Keratinocyte (primary cell): ENCODE measurements around the gene DLG1. TPM values are rescaled to one million over a fixed set of nuclear protein-coding genes. Genes with fewer than 3 reads are reported as not detected.

Experiments used
- DNase-seq: peaks from one replicate; pipeline ENCODE4 v3.0.0-alpha.2; 2011; ENCODE audit warnings: low read depth, missing footprints, low spot score
- FAIRE-seq: peaks from 2 replicates; lab custom pipeline; 2011; peaks lifted over from hg19 to GRCh38; lab: Jason Lieb, UNC
- H2AFZ ChIP-seq: 2 replicates; pipeline ENCODE4 v1.6.0; 2012; ENCODE audit warnings: low read length, control low read depth, inconsistent platforms; ENCODE audit not compliant: control insufficient read depth
- H3K27ac ChIP-seq: 2 replicates; pipeline ENCODE4 v1.5.1; 2011; ENCODE audit warnings: low read length; ENCODE audit not compliant: control insufficient read depth, insufficient read depth
- H3K27me3 ChIP-seq: 3 replicates; pipeline ENCODE4 v1.6.0; 2011; ENCODE audit warnings: low read length; ENCODE audit not compliant: control insufficient read depth, insufficient read depth; ENCODE audit errors: extremely low read depth
- H3K36me3 ChIP-seq, 2 experiments: 2 replicates in 1 of 2; 3 replicates in 1 of 2; pipeline ENCODE4 v1.5.1; 2011; ENCODE audit warnings: low read length in 2 of 2, mild to moderate bottlenecking in 1 of 2; ENCODE audit not compliant: control insufficient read depth in 2 of 2, insufficient read depth in 2 of 2; ENCODE audit errors: extremely low read depth in 1 of 2
- H3K4me1 ChIP-seq: 3 replicates; pipeline ENCODE4 v1.5.1; 2011; ENCODE audit warnings: low read length; ENCODE audit not compliant: control insufficient read depth, insufficient read depth; ENCODE audit errors: extremely low read depth
- H3K4me2 ChIP-seq: 3 replicates; pipeline ENCODE4 v1.6.0; 2011; ENCODE audit warnings: low read depth, low read length; ENCODE audit not compliant: control insufficient read depth, insufficient read depth; ENCODE audit errors: extremely low read depth
- H3K4me3 ChIP-seq, 3 experiments: fragments of 200-600 bp in 1 of 3; sonication (generic) in 1 of 3; 2 replicates in 2 of 3; 3 replicates in 1 of 3; pipeline ENCODE4 v1.5.1; 2011 to 2016; ENCODE audit warnings: low read length in 3 of 3, mild to moderate bottlenecking in 3 of 3, control low read depth in 2 of 3, inconsistent platforms in 1 of 3, low read depth in 1 of 3, mixed read lengths in 1 of 3, mixed run types in 1 of 3, moderate library complexity in 1 of 3; ENCODE audit not compliant: control insufficient read depth in 2 of 3, insufficient read depth in 2 of 3; ENCODE audit errors: extremely low read depth in 1 of 3
- H3K79me2 ChIP-seq: 2 replicates; pipeline ENCODE4 v1.6.0; 2012; ENCODE audit warnings: low read length; ENCODE audit not compliant: control insufficient read depth, insufficient read depth
- H3K9ac ChIP-seq: 3 replicates; pipeline ENCODE4 v1.6.0; 2011; ENCODE audit warnings: low read length; ENCODE audit not compliant: control insufficient read depth, insufficient read depth; ENCODE audit errors: extremely low read depth
- H3K9me1 ChIP-seq: 3 replicates; pipeline ENCODE4 v1.6.0; 2011; ENCODE audit warnings: low read length; ENCODE audit not compliant: control insufficient read depth, insufficient read depth; ENCODE audit errors: extremely low read depth
- H3K9me3 ChIP-seq: 2 replicates; pipeline ENCODE4 v1.5.1; 2012; ENCODE audit warnings: low read depth, low read length; ENCODE audit not compliant: control insufficient read depth
- H4K20me1 ChIP-seq: 3 replicates; pipeline ENCODE4 v1.6.0; 2011; ENCODE audit warnings: low read length; ENCODE audit not compliant: control insufficient read depth, insufficient read depth; ENCODE audit errors: extremely low read depth
- EZH2 ChIP-seq: IDR thresholded peaks from one replicate; pipeline ENCODE4 v1.6.1; 2012; ENCODE audit warnings: inconsistent platforms, mild to moderate bottlenecking, low read length, moderate library complexity
- dilution Hi-C: fragments of 300-500 bp; cut with MboI; formaldehyde crosslinking; loops from one replicate; pipeline ENCODE4 v1.7.0; 2020; ENCODE audit warnings: low sequenced_read_pairs; ENCODE audit not compliant: extremely low pct_ligation_motif_present
- polyA plus RNA-seq, 5 experiments: library from polyadenylated mRNA; depleted of rRNA in 3 of 5; stranded (reverse) in 3 of 5; stranded (forward) in 1 of 5; unstranded in 1 of 5; fragments of >200 nt; gene quantifications; 1 replicate in 1 of 5; 2 replicates in 3 of 5; 3 replicates in 1 of 5; pipeline versions ENCODE4 v1.2.1 to v1.2.3, GENCODE V29; 2011 to 2012; ENCODE audit warnings: missing spikeins in 2 of 5, low read depth in 1 of 5, low replicate concordance in 1 of 5
- TF ChIP-seq, protein P1 (sequence below), 3 experiments: IDR thresholded peaks in 1 of 3; conservative IDR thresholded peaks in 1 of 3; optimal IDR thresholded peaks in 1 of 3; 2 replicates in 2 of 3; 3 replicates in 1 of 3; pipeline versions ENCODE3 to v1.5.1; 2011; ENCODE audit warnings: low read length in 3 of 3, mild to moderate bottlenecking in 3 of 3, moderate library complexity in 2 of 3, control low read depth in 1 of 3, inconsistent platforms in 1 of 3; ENCODE audit not compliant: insufficient read depth in 2 of 3; ENCODE audit errors: extremely low read depth in 1 of 3

Gene DLG1
- polyA plus RNA-seq, 1 donor (not counting 4 experiments of a cell fraction or from before 2014, with no cell fraction given): 139 TPM

DNA sequence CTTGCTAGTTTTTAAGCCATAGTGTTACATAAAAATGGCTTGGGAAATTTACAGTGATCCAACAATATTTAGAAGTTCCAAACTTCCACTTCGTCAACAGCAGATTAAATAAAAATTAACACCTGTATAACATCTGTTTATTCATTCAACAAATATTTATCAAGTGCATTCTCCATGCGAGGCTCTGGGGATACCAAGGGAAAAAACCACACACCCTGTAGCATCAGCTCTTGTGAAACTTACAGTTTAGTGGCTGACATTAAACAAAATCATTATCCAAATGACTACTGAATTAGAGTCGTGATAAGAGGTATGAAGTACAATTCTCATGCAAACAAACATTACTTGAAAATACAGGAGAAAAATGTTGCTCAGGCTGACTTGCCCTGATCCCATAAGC lies 122.9 kb downstream of the DLG1 start:
- H3K27me3 ChIP-seq: no peaks in the 10 kb centered on the region
- H3K27ac ChIP-seq: no peak overlapping the region
- H3K79me2 ChIP-seq: peaks cover 84% of the 10 kb centered on the region
- H3K9me3 ChIP-seq: no peaks in the 10 kb centered on the region
- H3K9ac ChIP-seq: no peak overlapping the region
- no peaks in the 10 kb centered on the region for H4K20me1 ChIP-seq
- TF ChIP-seq, protein P1, sequence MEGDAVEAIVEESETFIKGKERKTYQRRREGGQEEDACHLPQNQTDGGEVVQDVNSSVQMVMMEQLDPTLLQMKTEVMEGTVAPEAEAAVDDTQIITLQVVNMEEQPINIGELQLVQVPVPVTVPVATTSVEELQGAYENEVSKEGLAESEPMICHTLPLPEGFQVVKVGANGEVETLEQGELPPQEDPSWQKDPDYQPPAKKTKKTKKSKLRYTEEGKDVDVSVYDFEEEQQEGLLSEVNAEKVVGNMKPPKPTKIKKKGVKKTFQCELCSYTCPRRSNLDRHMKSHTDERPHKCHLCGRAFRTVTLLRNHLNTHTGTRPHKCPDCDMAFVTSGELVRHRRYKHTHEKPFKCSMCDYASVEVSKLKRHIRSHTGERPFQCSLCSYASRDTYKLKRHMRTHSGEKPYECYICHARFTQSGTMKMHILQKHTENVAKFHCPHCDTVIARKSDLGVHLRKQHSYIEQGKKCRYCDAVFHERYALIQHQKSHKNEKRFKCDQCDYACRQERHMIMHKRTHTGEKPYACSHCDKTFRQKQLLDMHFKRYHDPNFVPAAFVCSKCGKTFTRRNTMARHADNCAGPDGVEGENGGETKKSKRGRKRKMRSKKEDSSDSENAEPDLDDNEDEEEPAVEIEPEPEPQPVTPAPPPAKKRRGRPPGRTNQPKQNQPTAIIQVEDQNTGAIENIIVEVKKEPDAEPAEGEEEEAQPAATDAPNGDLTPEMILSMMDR (optimal IDR thresholded peaks at IDR 0.05 in 1 of 3, IDR thresholded peaks at IDR 0.05 in 1 of 3, conservative IDR thresholded peaks at IDR 0.05 in 1 of 3; ENCODE audit: extremely low read depth in 1 of 3, insufficient read depth in 2 of 3, low read length in 3 of 3): no peak
- no peak for TF ChIP-seq EZH2
- peaks cover under 1 to 1% of the 10 kb centered on the region in 2 experiments for H3K36me3 ChIP-seq
- peaks cover 16% of the 10 kb centered on the region for H3K4me1 ChIP-seq
- H3K9me1 ChIP-seq: peaks cover 6% of the 10 kb centered on the region
- no peak overlapping the region for H3K4me3 ChIP-seq
- FAIRE-seq (no peak), DNase-seq (no peak)
- dilution Hi-C loops: no loop called here
- H3K4me2 ChIP-seq: no peak overlapping the region
- H2AFZ ChIP-seq: no peak overlapping the region

DNA sequence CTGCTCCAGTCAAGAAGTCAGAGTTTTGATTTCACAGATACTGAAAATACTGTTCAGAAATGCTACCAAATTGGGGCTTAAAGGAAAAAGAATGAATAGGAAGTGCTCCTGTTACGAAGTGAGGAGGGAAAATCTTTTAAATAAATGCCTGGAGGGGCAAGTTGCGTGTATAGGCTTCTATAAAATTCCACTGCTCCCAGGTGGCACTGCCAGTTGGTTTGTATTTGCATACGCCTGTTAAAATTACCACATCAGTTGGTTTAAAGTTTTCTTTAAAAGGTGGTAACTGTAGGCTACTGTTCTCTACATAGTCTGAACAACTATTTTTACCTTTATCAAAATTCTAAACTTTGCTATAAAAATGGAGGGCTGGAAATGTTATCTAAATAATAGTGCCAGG lies 123.5 kb downstream of the DLG1 start:
- peaks cover 16% of the 10 kb centered on the region for H3K4me1 ChIP-seq
- no peak for TF ChIP-seq EZH2
- TF ChIP-seq, protein P1 (optimal IDR thresholded peaks at IDR 0.05 in 1 of 3, IDR thresholded peaks at IDR 0.05 in 1 of 3, conservative IDR thresholded peaks at IDR 0.05 in 1 of 3; ENCODE audit: extremely low read depth in 1 of 3, insufficient read depth in 2 of 3, low read length in 3 of 3): no peak
- H3K4me2 ChIP-seq: no peak overlapping the region
- H3K9me1 ChIP-seq: peaks cover 6% of the 10 kb centered on the region
- FAIRE-seq: no peak
- H3K9me3 ChIP-seq: no peaks in the 10 kb centered on the region
- H4K20me1 ChIP-seq: no peaks in the 10 kb centered on the region
- no peak overlapping the region for H3K4me3 ChIP-seq
- no peak overlapping the region for H3K27ac ChIP-seq
- no peaks in the 10 kb centered on the region for H3K27me3 ChIP-seq
- H3K36me3 ChIP-seq: peaks cover 0 to 2% of the 10 kb centered on the region in 2 experiments
- dilution Hi-C loops: no loop called here
- H2AFZ ChIP-seq: no peak overlapping the region
- peaks cover 85% of the 10 kb centered on the region for H3K79me2 ChIP-seq
- H3K9ac ChIP-seq: no peak overlapping the region
- no peak for DNase-seq
